Fibroblast of upper back skin (primary cell): Measurements from ENCODE around the gene CPNE8.

Experiments used
- DNase-seq: peaks from one replicate; pipeline ENCODE4 v3.0.0-alpha.2; 2013

CPNE8 gene

GRCh38 chr12:38713294-38713693, 192.1 kb downstream of the CPNE8 start:
- DNase-seq, result no peak

GRCh38 chr12:38711054-38711453, 194.3 kb downstream of the CPNE8 start:
- peak; percentile 22 for DNase-seq

GRCh38 chr12:38708466-38708865, 196.9 kb downstream of the CPNE8 start:
- no peak for DNase-seq

DNA sequence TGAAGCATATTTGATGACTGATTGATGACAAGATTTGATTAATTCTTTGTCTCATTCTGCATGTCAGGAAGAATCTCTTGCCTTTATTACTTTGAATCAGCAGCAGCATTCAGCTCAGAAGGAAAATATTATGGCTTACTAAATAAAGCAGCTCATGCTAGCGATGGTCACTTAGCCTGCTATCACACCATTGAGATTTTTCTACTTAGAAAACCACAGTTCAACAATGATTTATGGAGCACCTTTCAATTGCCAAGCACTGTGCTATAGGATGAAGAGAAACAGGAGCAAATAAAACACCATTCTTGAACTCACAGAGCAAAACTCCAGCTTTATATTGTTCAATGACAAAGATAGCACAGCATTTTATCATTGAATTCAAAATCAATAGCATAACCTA, 197.7 kb downstream of the CPNE8 start:
- DNase-seq, result no peak

DNA sequence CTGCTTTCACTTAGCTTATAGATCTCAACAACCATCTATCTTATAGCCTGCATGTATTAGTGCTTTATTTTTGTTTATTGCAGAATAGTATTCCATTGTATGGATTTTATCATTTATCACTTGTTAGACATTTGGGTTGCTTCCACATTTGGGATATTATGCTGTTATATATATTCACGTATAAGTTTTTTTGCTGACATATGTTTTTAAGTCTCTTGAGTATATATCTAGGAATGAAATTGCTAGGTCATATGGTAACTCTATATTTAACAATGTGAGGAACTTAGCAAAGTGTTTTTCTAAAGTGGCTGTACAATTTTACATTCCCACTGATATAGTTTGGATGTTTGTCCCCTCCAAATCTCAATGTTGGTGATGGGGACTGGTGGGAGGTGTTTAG, 208.1 kb downstream of the CPNE8 start:
- DNase-seq, result no peak

DNA sequence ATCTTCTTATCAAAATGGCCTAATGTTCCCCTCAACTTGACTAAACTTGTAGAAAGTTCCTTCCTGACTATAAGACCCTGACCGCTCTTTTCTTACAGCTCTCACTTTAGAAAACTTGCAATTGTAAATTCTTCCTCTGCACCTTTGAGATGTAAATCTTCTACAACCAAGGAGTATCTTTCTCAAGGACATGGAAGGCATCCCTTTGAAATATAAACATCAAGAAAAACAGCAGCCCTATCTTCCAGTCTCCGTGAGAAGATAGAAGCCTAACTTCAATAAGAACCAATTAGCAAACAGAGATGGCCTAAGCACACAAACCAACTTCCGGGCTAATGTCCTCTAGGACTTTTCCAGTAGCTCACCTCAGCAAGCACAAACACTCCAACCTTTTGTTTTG, 210.3 kb downstream of the CPNE8 start:
- no peak for DNase-seq

GRCh38 chr12:38691164-38691563, 214.2 kb downstream of the CPNE8 start:
- peak; percentile 4 for DNase-seq

DNA sequence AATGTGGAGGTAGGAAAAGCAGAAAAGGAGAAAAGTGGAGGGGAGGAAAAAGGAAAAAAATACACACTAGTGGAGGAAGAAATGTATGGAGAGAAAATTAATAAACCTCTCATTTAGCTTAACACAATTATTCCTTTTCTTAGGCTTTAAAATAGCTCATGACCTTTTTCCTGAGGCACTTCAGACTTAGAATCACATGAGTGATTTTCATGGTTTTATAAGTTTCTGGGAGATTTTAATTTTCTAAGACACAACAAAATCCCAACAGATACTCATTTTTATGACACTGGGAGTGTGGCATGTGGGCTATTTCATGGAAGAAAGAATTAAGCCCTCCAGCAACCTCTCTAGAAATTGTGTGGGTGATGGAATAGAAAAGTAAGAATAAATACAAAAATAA, 214.7 kb downstream of the CPNE8 start:
- no peak for DNase-seq

DNA sequence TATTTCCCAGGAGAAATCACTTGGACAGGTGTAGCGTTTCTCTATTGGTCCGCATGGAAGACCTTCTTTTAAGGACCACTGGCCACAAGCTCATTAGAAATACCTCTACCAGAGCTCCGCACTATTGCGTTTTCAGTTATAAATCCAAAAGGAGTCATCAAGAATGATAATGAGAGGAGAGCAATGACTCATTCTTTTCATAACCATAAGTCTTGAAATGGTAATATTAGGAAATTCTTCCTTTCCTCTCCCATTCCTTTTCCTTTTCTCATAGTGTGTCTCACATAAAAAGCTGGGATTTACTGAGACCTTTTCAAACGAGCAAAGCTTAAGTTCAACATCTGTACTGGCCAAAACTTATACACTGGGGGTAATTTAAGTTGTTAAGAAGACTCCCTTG, 215.7 kb downstream of the CPNE8 start:
- DNase-seq, result peak; percentile 56

- no peak for DNase-seq
These were observed 216.2 kb downstream of the CPNE8 start for GRCh38 chr12:38689195-38689594.

- DNase-seq, result no peak
These were observed 222.9 kb downstream of the CPNE8 start for GRCh38 chr12:38682521-38682920.

DNA sequence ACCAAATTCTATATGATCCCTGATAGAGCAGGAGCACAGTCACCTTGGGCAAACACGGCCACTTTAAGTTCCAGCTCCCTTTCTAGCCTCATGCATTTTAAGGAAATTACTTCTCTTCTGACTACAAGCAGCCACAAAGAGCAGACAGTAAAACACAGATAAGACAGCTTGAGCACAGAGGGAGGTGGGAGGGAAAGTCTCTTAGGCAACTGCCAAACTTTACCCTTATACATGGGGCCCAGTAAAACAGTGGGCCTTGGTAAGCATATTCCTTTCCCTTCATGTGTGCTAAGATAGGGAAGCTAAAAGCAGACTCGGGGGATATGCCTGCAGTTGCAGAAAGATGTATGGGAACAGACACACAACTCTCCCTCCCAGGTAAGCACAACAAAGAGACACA, 235.9 kb downstream of the CPNE8 start:
- DNase-seq, result no peak

DNA sequence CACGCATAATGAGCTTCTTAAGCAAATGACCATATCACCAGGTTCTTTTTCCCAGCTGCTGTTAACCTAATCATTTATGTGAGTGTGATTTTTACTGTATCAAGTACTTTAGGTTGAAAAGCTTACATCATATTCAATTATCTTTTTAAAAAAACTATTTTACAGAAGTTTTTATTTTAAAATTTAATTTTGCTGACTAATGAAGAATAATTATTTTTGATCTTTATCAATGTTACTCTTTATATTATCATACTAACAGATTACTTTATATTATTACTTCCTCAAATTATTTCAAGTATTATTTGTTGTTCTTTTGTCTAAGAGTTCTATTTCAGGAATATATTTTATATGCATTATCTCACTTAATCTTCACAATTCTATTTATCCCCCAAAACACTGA, 236.3 kb downstream of the CPNE8 start:
- DNase-seq, result no peak

GRCh38 chr12:38666425-38666824, 239.0 kb downstream of the CPNE8 start:
- DNase-seq, result no peak

GRCh38 chr12:38664661-38665269, 240.6 kb downstream of the CPNE8 start:
- DNase-seq, result peak; percentile 9

GRCh38 chr12:38662829-38663228, 242.6 kb downstream of the CPNE8 start:
- peak; percentile 25 for DNase-seq

GRCh38 chr12:38653650-38654049, 251.7 kb downstream of the CPNE8 start:
- no peak for DNase-seq

- no peak for DNase-seq
These were observed 256.6 kb downstream of the CPNE8 start for GRCh38 chr12:38648813-38649212.

DNA sequence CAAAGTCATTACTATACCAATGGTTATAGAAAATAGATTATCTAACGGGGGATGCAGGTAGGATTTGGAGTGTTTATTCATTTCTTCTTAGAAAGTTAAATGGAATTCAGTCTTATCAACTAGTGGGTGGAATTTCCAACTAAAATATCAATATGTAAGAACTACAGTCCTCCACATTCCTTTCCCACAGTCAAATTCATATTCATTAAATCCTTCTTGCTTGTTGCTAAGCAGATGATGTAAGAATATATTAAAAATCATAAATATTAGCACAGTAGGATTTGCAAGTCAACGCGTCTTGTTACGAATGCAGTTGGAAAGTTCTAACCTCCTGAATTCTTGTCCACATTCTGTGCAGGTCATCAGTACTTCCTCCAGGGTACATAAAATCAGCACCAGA, 259.2 kb downstream of the CPNE8 start:
- no peak for DNase-seq

GRCh38 chr12:38639625-38640024, 265.8 kb downstream of the CPNE8 start:
- no peak for DNase-seq

GRCh38 chr12:38638401-38638800, 267.0 kb downstream of the CPNE8 start:
- DNase-seq, result no peak

DNA sequence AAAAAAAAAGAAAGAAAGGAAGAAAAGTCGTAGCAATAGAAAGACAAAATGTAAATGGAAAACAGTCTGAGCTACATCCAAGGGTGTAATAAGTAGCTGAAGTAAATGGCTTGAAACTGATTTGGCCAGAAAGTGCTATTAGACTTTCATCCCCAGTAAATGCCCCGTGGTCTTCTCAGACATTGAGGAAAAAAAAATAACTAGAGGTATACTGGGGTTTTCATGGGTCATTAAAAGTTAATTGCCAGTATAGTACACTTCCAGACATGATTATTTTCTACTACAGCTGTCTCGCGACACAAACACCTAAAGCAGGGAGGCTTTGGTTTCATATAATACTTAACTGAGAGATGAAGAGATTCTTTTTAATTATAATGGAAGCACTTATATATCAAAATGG, 271.9 kb downstream of the CPNE8 start:
- DNase-seq, result no peak

DNA sequence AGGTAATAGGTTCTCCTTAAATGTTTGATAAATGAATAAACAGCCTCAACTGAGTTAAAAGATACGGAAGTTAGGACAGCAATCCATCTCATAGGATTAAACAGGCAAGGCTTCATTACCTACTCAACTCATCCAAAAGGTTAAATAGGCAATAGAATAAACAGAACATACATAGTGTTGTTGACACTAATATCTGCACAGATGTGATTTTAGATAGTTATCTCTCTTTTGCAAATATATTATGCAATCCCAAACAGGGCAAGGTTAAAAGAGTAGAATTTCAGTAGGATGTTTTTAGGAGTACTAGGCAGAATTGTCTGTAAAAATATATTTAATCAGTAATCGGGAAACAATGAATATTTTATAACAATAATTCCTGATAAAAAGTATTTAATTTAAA, 276.3 kb downstream of the CPNE8 start:
- no peak for DNase-seq

- DNase-seq, result no peak
These were observed 277.1 kb downstream of the CPNE8 start for GRCh38 chr12:38628288-38628687.

DNA sequence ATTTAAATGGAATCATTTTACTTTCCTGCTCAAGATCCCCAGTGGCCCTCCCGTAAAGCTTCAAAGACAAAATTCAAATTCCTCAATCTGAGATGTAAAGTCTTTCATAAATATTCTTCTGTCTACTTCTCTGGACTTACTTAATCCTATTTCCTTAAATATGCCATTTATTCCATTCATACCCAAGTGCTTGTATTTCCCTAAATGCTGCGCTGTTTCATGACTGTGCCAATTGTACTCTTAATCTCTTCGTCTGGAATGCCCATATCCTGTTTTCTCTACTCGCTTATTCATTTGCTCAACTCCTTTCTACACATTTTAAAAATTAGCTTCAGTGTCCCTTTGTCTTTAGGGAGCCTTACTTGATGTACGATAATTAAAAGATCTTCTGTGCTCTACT, 280.1 kb downstream of the CPNE8 start:
- no peak for DNase-seq

DNA sequence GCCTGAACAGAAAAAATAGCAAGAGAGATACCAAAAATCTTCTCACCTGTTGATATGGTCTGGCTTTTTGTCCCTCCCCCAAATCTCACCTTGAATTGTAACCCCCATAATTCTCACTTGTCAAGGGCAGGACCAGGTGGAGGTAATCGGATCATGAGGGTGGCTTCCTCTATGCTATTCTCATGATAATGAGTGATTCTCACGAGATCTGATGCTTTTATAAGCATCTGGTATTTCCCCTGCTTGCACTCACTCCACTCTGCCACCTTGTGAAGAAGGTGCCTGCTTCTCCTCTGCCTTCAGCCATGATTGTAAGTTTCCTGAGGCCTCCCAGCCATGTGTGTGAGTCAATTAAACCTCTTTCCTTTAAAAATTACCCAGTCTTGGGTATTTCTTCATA, 291.2 kb downstream of the CPNE8 start:
- no peak for DNase-seq
